GM12878 (cell line): ENCODE data around the gene MSX1. TPM values are rescaled to one million over a fixed set of nuclear protein-coding genes. Genes with fewer than 3 reads are reported as not detected.

Source experiments
- ATAC-seq: fragments of 200-7000 bp; cut with Tn5 transposase; 3 replicates; pipeline ENCODE4 v1.9.1; 2020; ENCODE audit warnings: mild to moderate bottlenecking, moderate library complexity
- BruUV-seq: library from RNA; stranded (reverse); fragments of 400-500 nt; replicated peaks from 2 replicates; lab custom pipeline; 2021; lab: Mats Ljungman, UMichigan
- CTCF ChIA-PET: fragments of 300-600 bp; sonication (Branson Sonifier 250); formaldehyde crosslinking; extraction: SDS; loops from one replicate; lab custom pipeline; 2021; ENCODE audit warnings: inconsistent platforms; lab: Yijun Ruan, JAX
- POLR2A ChIA-PET: fragments of 350-600 bp; formaldehyde crosslinking; extraction: SDS; loops from one replicate; lab custom pipeline; 2021; ENCODE audit warnings: inconsistent platforms; lab: Charles Lee
- RAD21 ChIA-PET: fragments of 300-600 bp; sonication (Branson Sonifier 250); formaldehyde crosslinking; loops from one replicate; lab custom pipeline; 2023; ENCODE audit warnings: antibody characterized with exemption; ENCODE audit not compliant: unreplicated experiment; lab: Charles Lee
- SMC1A ChIA-PET: fragments of 300-600 bp; sonication (Branson Sonifier 250); formaldehyde crosslinking; loops from one replicate; lab custom pipeline; 2023; ENCODE audit not compliant: unreplicated experiment, uncharacterized antibody; lab: Charles Lee
- DNase-seq: peaks from one replicate; pipeline ENCODE4 v3.0.0-alpha.2; 2011; ENCODE audit warnings: low read depth, low spot score
- FAIRE-seq: peaks from 3 replicates; lab custom pipeline; 2011; peaks lifted over from hg19 to GRCh38; lab: Jason Lieb, UNC
- H2AFZ ChIP-seq: 2 replicates; pipeline ENCODE4 v1.6.0; 2011; ENCODE audit warnings: low read depth, low read length, control low read depth; ENCODE audit not compliant: control insufficient read depth
- H3K27ac ChIP-seq: 2 replicates; pipeline ENCODE4 v1.5.1; 2011; ENCODE audit warnings: control low read depth; ENCODE audit not compliant: control insufficient read depth, insufficient read depth
- H3K27me3 ChIP-seq, 2 experiments: replicated peaks in 1 of 2; 2 replicates each; pipeline versions ENCODE4 v1.6.0 to v1.6.1; 2011; ENCODE audit warnings: low read length in 1 of 2; ENCODE audit not compliant: control insufficient read depth in 2 of 2, insufficient read depth in 2 of 2
- H3K36me3 ChIP-seq, 2 experiments: 2 replicates each; pipeline ENCODE4 v1.5.1; 2011; ENCODE audit warnings: low read length in 1 of 2; ENCODE audit not compliant: control insufficient read depth in 2 of 2, insufficient read depth in 2 of 2
- H3K4me1 ChIP-seq: 2 replicates; pipeline ENCODE4 v1.6.1; 2011; ENCODE audit warnings: mild to moderate bottlenecking, low read length, moderate library complexity, mixed read lengths; ENCODE audit not compliant: control insufficient read depth, insufficient read depth
- H3K4me2 ChIP-seq: 2 replicates; pipeline ENCODE4 v1.6.0; 2011; ENCODE audit warnings: control low read depth; ENCODE audit not compliant: control insufficient read depth, insufficient read depth
- H3K4me3 ChIP-seq: fragments of 200-600 bp; sonication (generic); 2 replicates; pipeline ENCODE4 v1.5.1; 2016
- H3K79me2 ChIP-seq: 2 replicates; pipeline ENCODE4 v1.6.0; 2011; ENCODE audit warnings: low read length; ENCODE audit not compliant: control insufficient read depth, insufficient read depth
- H3K9ac ChIP-seq: 2 replicates; pipeline ENCODE4 v1.8.0; 2011; ENCODE audit warnings: low read length, control low read depth, mixed read lengths; ENCODE audit not compliant: control insufficient read depth, insufficient read depth
- H3K9me3 ChIP-seq: replicated peaks from 3 replicates; pipeline ENCODE4 v1.5.1; 2011; ENCODE audit warnings: mild to moderate bottlenecking, low read length; ENCODE audit not compliant: control insufficient read depth, insufficient read depth
- H4K20me1 ChIP-seq: 2 replicates; pipeline ENCODE4 v1.6.0; 2011; ENCODE audit not compliant: control insufficient read depth, insufficient read depth
- ASH2L ChIP-seq: fragments of 300-600, 200-600 bp; sonication (generic); IDR thresholded peaks from 2 replicates; pipeline ENCODE4 v1.6.1; 2017; ENCODE audit warnings: low read depth, mild to moderate bottlenecking, borderline replicate concordance
- IRF4 ChIP-seq: IDR thresholded peaks from 2 replicates; pipeline ENCODE4 v1.6.1; 2011; ENCODE audit warnings: low read depth, low read length
- MAX ChIP-seq: IDR thresholded peaks from 2 replicates; pipeline ENCODE4 v1.6.1; 2012; ENCODE audit warnings: low read depth, low read length, improper control_type of control experiment
- MEF2A ChIP-seq: IDR thresholded peaks from 2 replicates; pipeline ENCODE4 v1.6.1; 2011; ENCODE audit warnings: low read depth, mild to moderate bottlenecking, low read length, moderate library complexity; ENCODE audit not compliant: insufficient read depth
- NKRF ChIP-seq: fragments of 450-650 bp; conservative IDR thresholded peaks from 2 replicates; pipeline ENCODE4 v1.6.1; 2017; ENCODE audit warnings: mild to moderate bottlenecking, moderate library complexity
- TAF1 ChIP-seq: IDR thresholded peaks from 2 replicates; pipeline ENCODE4 v1.6.1; 2011; ENCODE audit warnings: mild to moderate bottlenecking, low read depth, low read length, borderline replicate concordance
- TCF7 ChIP-seq: IDR thresholded peaks from 2 replicates; pipeline ENCODE4 v1.6.1; 2014; ENCODE audit warnings: antibody characterized with exemption, borderline replicate concordance
- WGBS: methylation state at CpG from one replicate; pipeline ENCODE4 v1.1.6; 2016; ENCODE audit warnings: low lambda C conversion rate; ENCODE audit not compliant: insufficient replicate concordance, insufficient coverage; ENCODE audit errors: missing lambda C conversion rate; 5-methylcytosine and 5-hydroxymethylcytosine counted together
- in situ Hi-C: fragments of 300-500 bp; cut with MboI; formaldehyde crosslinking; loops from 9 replicates; pipeline ENCODE4 v1.14.3; 2018; ENCODE audit warnings: mixed read lengths
- intact Hi-C: fragments of 100-400 bp; cut with micrococcal nuclease; formaldehyde crosslinking; loops from one replicate; pipeline ENCODE4 v1.14.2; 2022; ENCODE audit not compliant: unreplicated experiment
- polyA plus RNA-seq, 11 experiments: library from polyadenylated mRNA; depleted of rRNA in 4 of 11; unstranded in 6 of 11; stranded (reverse) in 5 of 11; fragments of >200 nt; fragmentation: Nextera tagmentation in 4 of 11; fragmentation: Illumina TruSeq in 1 of 11; extraction: Ambion mirVana in 4 of 11; extraction: Trizol in 1 of 11; gene quantifications; 1 replicate in 1 of 11; 2 replicates in 10 of 11; pipeline versions ENCODE4 v1.2.1 to v1.2.3, GENCODE V29; 2011 to 2016; ENCODE audit warnings: inconsistent platforms in 2 of 11, missing spikeins in 2 of 11, low read depth in 1 of 11
- total RNA-seq, 4 experiments: library from RNA; depleted of rRNA in 3 of 4; stranded (reverse); fragments of >200 nt in 3 of 4; fragmentation: Illumina TruSeq in 1 of 4; extraction: Trizol in 1 of 4; gene quantifications; 2 replicates each; pipeline versions ENCODE4 v1.2.1 to v1.2.3, GENCODE V29; 2013 to 2021
- TF ChIP-seq, protein P1 (sequence below): IDR thresholded peaks from 2 replicates; pipeline ENCODE4 v1.6.1; 2011; ENCODE audit warnings: mild to moderate bottlenecking, low read depth, low read length, moderate library complexity; ENCODE audit not compliant: insufficient replicate concordance
- TF ChIP-seq, protein P2 (sequence below): fragments of 150-350 bp; IDR thresholded peaks from 2 replicates; pipeline ENCODE4 v1.6.1; 2016; ENCODE audit warnings: low read depth, low read length

MSX1 gene
- total and polyA plus RNA-seq, 10 of the 15 experiments (the other 5 are each of a cell fraction or from before 2014, with no cell fraction given), result 0.04 to 0.56 (median 0.15) TPM; not detected in 2

- 0% methylated on average over 2 of the region's 2 CpGs for WGBS
- DNase-seq (no peak), ATAC-seq (no peak), FAIRE-seq (no peak)
- no peaks in the 10 kb centered on the region for H3K79me2 ChIP-seq
- no peaks in the 10 kb centered on the region for H3K27me3 ChIP-seq
- in situ Hi-C loops, result no loop called here
- H2AFZ ChIP-seq, result no peak overlapping the region
- H4K20me1 ChIP-seq, result no peaks in the 10 kb centered on the region
- no peak overlapping the region for H3K4me3 ChIP-seq
- ChIA-PET RAD21 (no interaction called here), SMC1A (no interaction called here), CTCF (no interaction called here), POLR2A (no interaction called here)
- H3K9ac ChIP-seq, result no peak overlapping the region
- H3K4me2 ChIP-seq, result no peak overlapping the region
- TF ChIP-seq, protein P1, sequence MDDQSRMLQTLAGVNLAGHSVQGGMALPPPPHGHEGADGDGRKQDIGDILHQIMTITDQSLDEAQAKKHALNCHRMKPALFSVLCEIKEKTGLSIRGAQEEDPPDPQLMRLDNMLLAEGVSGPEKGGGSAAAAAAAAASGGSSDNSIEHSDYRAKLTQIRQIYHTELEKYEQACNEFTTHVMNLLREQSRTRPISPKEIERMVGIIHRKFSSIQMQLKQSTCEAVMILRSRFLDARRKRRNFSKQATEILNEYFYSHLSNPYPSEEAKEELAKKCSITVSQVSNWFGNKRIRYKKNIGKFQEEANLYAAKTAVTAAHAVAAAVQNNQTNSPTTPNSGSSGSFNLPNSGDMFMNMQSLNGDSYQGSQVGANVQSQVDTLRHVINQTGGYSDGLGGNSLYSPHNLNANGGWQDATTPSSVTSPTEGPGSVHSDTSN, result no peak
- no peak overlapping the region for H3K27ac ChIP-seq
- intact Hi-C loops, result no loop called here
- no TSS peak for BruUV-seq
- H3K4me1 ChIP-seq, result no peaks in the 10 kb centered on the region
- H3K36me3 ChIP-seq, result no peaks in the 10 kb centered on the region
- H3K9me3 ChIP-seq, result no peaks in the 10 kb centered on the region
These were observed 42.4 kb downstream of the MSX1 start for GRCh38 chr4:4901877-4902276.

DNA sequence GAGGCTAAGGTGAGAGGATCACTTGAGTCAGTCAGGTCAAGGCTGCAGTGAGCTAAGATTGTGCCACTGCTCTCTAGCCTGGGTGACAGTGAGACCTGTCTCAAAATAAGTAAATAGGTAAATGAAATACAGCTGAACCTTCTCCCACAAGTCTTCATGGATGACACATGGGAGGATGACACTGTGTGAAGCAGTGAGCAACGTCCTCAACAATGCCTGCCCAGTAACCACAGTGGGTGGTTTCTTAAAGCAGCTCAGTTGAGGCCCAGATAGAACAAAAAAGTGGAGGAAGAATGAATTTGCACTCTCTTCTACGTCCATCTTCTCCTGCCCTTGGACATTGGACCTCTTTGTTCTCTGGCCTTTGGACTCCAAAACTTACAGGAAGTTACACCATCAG is 52.7 kb downstream of the MSX1 start:
- RAD21 ChIA-PET, result no interaction called here
- DNase-seq (no peak), FAIRE-seq (no peak), ATAC-seq (no peak)
- H3K9me3 ChIP-seq, result no peaks in the 10 kb centered on the region
- H3K36me3 ChIP-seq, result no peaks in the 10 kb centered on the region
- 3% methylated on average over 2 of the region's 2 CpGs for WGBS
- CTCF ChIA-PET, result no interaction called here
- POLR2A ChIA-PET, result no interaction called here
- in situ Hi-C loops (no loop called here), intact Hi-C loops (no loop called here)
- H3K4me3 ChIP-seq, result no peak overlapping the region
- no peaks in the 10 kb centered on the region for H3K79me2 ChIP-seq
- no peaks in the 10 kb centered on the region for H4K20me1 ChIP-seq
- peaks cover 0 to 3% of the 10 kb centered on the region in 2 experiments; a peak in 1 of 4 replicates for H3K27me3 ChIP-seq
- H3K27ac ChIP-seq, result no peak overlapping the region
- no peak overlapping the region for H3K9ac ChIP-seq
- no peaks in the 10 kb centered on the region for H3K4me1 ChIP-seq
- H2AFZ ChIP-seq, result no peak overlapping the region
- no TSS peak for BruUV-seq
- H3K4me2 ChIP-seq, result no peak overlapping the region
- SMC1A ChIA-PET, result no interaction called here
- TF ChIP-seq ASH2L (no peak), MEF2A (no peak), TCF7 (no peak), TAF1 (no peak), MAX (no peak), NKRF (no peak), IRF4 (no peak)
- TF ChIP-seq, protein P2, sequence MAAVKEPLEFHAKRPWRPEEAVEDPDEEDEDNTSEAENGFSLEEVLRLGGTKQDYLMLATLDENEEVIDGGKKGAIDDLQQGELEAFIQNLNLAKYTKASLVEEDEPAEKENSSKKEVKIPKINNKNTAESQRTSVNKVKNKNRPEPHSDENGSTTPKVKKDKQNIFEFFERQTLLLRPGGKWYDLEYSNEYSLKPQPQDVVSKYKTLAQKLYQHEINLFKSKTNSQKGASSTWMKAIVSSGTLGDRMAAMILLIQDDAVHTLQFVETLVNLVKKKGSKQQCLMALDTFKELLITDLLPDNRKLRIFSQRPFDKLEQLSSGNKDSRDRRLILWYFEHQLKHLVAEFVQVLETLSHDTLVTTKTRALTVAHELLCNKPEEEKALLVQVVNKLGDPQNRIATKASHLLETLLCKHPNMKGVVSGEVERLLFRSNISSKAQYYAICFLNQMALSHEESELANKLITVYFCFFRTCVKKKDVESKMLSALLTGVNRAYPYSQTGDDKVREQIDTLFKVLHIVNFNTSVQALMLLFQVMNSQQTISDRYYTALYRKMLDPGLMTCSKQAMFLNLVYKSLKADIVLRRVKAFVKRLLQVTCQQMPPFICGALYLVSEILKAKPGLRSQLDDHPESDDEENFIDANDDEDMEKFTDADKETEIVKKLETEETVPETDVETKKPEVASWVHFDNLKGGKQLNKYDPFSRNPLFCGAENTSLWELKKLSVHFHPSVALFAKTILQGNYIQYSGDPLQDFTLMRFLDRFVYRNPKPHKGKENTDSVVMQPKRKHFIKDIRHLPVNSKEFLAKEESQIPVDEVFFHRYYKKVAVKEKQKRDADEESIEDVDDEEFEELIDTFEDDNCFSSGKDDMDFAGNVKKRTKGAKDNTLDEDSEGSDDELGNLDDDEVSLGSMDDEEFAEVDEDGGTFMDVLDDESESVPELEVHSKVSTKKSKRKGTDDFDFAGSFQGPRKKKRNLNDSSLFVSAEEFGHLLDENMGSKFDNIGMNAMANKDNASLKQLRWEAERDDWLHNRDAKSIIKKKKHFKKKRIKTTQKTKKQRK, result no peak
